GM12878 (cell line): Measurements from ENCODE around the gene MED13. TPM values are rescaled to one million over a fixed set of nuclear protein-coding genes. Genes with fewer than 3 reads are reported as not detected.

Experiments
- ATAC-seq: fragments of 200-7000 bp; cut with Tn5 transposase; 3 replicates; pipeline ENCODE4 v1.9.1; 2020; ENCODE audit warnings: mild to moderate bottlenecking, moderate library complexity
- BruUV-seq: library from RNA; stranded (reverse); fragments of 400-500 nt; replicated peaks from 2 replicates; lab custom pipeline; 2021; lab: Mats Ljungman, UMichigan
- CTCF ChIA-PET: fragments of 300-600 bp; sonication (Branson Sonifier 250); formaldehyde crosslinking; extraction: SDS; loops from one replicate; lab custom pipeline; 2021; ENCODE audit warnings: inconsistent platforms; lab: Yijun Ruan, JAX
- POLR2A ChIA-PET: fragments of 350-600 bp; formaldehyde crosslinking; extraction: SDS; loops from one replicate; lab custom pipeline; 2021; ENCODE audit warnings: inconsistent platforms; lab: Charles Lee
- RAD21 ChIA-PET: fragments of 300-600 bp; sonication (Branson Sonifier 250); formaldehyde crosslinking; loops from one replicate; lab custom pipeline; 2023; ENCODE audit warnings: antibody characterized with exemption; ENCODE audit not compliant: unreplicated experiment; lab: Charles Lee
- SMC1A ChIA-PET: fragments of 300-600 bp; sonication (Branson Sonifier 250); formaldehyde crosslinking; loops from one replicate; lab custom pipeline; 2023; ENCODE audit not compliant: unreplicated experiment, uncharacterized antibody; lab: Charles Lee
- DNase-seq: peaks from one replicate; pipeline ENCODE4 v3.0.0-alpha.2; 2011; ENCODE audit warnings: low read depth, low spot score
- FAIRE-seq: peaks from 3 replicates; lab custom pipeline; 2011; peaks lifted over from hg19 to GRCh38; lab: Jason Lieb, UNC
- H2AFZ ChIP-seq: 2 replicates; pipeline ENCODE4 v1.6.0; 2011; ENCODE audit warnings: low read depth, low read length, control low read depth; ENCODE audit not compliant: control insufficient read depth
- H3K27ac ChIP-seq: 2 replicates; pipeline ENCODE4 v1.5.1; 2011; ENCODE audit warnings: control low read depth; ENCODE audit not compliant: control insufficient read depth, insufficient read depth
- H3K27me3 ChIP-seq, 2 experiments: replicated peaks in 1 of 2; 2 replicates each; pipeline versions ENCODE4 v1.6.0 to v1.6.1; 2011; ENCODE audit warnings: low read length in 1 of 2; ENCODE audit not compliant: control insufficient read depth in 2 of 2, insufficient read depth in 2 of 2
- H3K36me3 ChIP-seq, 2 experiments: 2 replicates each; pipeline ENCODE4 v1.5.1; 2011; ENCODE audit warnings: low read length in 1 of 2; ENCODE audit not compliant: control insufficient read depth in 2 of 2, insufficient read depth in 2 of 2
- H3K4me1 ChIP-seq: 2 replicates; pipeline ENCODE4 v1.6.1; 2011; ENCODE audit warnings: mild to moderate bottlenecking, low read length, moderate library complexity, mixed read lengths; ENCODE audit not compliant: control insufficient read depth, insufficient read depth
- H3K4me2 ChIP-seq: 2 replicates; pipeline ENCODE4 v1.6.0; 2011; ENCODE audit warnings: control low read depth; ENCODE audit not compliant: control insufficient read depth, insufficient read depth
- H3K4me3 ChIP-seq: fragments of 200-600 bp; sonication (generic); 2 replicates; pipeline ENCODE4 v1.5.1; 2016
- H3K79me2 ChIP-seq: 2 replicates; pipeline ENCODE4 v1.6.0; 2011; ENCODE audit warnings: low read length; ENCODE audit not compliant: control insufficient read depth, insufficient read depth
- H3K9ac ChIP-seq: 2 replicates; pipeline ENCODE4 v1.8.0; 2011; ENCODE audit warnings: low read length, control low read depth, mixed read lengths; ENCODE audit not compliant: control insufficient read depth, insufficient read depth
- H3K9me3 ChIP-seq: replicated peaks from 3 replicates; pipeline ENCODE4 v1.5.1; 2011; ENCODE audit warnings: mild to moderate bottlenecking, low read length; ENCODE audit not compliant: control insufficient read depth, insufficient read depth
- H4K20me1 ChIP-seq: 2 replicates; pipeline ENCODE4 v1.6.0; 2011; ENCODE audit not compliant: control insufficient read depth, insufficient read depth
- EGR1 ChIP-seq, 2 experiments: IDR thresholded peaks; 1 replicate in 1 of 2; 2 replicates in 1 of 2; pipeline ENCODE4 v1.6.1; 2011 to 2012; ENCODE audit warnings: low read depth in 2 of 2, low read length in 2 of 2, borderline replicate concordance in 1 of 2, mild to moderate bottlenecking in 1 of 2, moderate library complexity in 1 of 2
- EZH2 ChIP-seq: IDR thresholded peaks from 2 replicates; pipeline ENCODE4 v1.6.1; 2012; ENCODE audit warnings: low read depth, mild to moderate bottlenecking, control low read depth, inconsistent platforms, low read length, borderline replicate concordance; ENCODE audit not compliant: control insufficient read depth
- MEF2B ChIP-seq: fragments of 450-650 bp; IDR thresholded peaks from 2 replicates; pipeline ENCODE4 v1.6.1; 2018; ENCODE audit warnings: mild to moderate bottlenecking, moderate library complexity; ENCODE audit not compliant: partially characterized antibody, poor library complexity, severe bottlenecking
- NFYB ChIP-seq: IDR thresholded peaks from 2 replicates; pipeline ENCODE4 v1.6.1; 2011; ENCODE audit warnings: low read depth, mild to moderate bottlenecking, low read length, improper control_type of control experiment, moderate library complexity; ENCODE audit not compliant: insufficient read depth
- PAX5 ChIP-seq: IDR thresholded peaks from 2 replicates; pipeline ENCODE4 v1.6.1; 2011; ENCODE audit warnings: low read depth, low read length, borderline replicate concordance
- TCF3 ChIP-seq: IDR thresholded peaks from 2 replicates; pipeline ENCODE4 v1.6.1; 2012; ENCODE audit warnings: low read depth, mild to moderate bottlenecking, low read length, borderline replicate concordance; ENCODE audit not compliant: insufficient read depth
- ZNF217 ChIP-seq: fragments of 450-650 bp; IDR thresholded peaks from 2 replicates; pipeline ENCODE4 v1.6.1; 2017; ENCODE audit warnings: antibody characterized with exemption, mild to moderate bottlenecking
- ZNF24 ChIP-seq: fragments of 450-650 bp; IDR thresholded peaks from 2 replicates; pipeline ENCODE4 v1.6.1; 2017; ENCODE audit warnings: antibody characterized with exemption, mild to moderate bottlenecking
- ZSCAN29 ChIP-seq: fragments of 450-650 bp; IDR thresholded peaks from 2 replicates; pipeline ENCODE4 v1.6.1; 2017; ENCODE audit warnings: mild to moderate bottlenecking, moderate library complexity
- WGBS: methylation state at CpG from one replicate; pipeline ENCODE4 v1.1.6; 2016; ENCODE audit warnings: low lambda C conversion rate; ENCODE audit not compliant: insufficient replicate concordance, insufficient coverage; ENCODE audit errors: missing lambda C conversion rate; 5-methylcytosine and 5-hydroxymethylcytosine counted together
- in situ Hi-C: fragments of 300-500 bp; cut with MboI; formaldehyde crosslinking; loops from 9 replicates; pipeline ENCODE4 v1.14.3; 2018; ENCODE audit warnings: mixed read lengths
- intact Hi-C: fragments of 100-400 bp; cut with micrococcal nuclease; formaldehyde crosslinking; loops from one replicate; pipeline ENCODE4 v1.14.2; 2022; ENCODE audit not compliant: unreplicated experiment
- polyA plus RNA-seq, 11 experiments: library from polyadenylated mRNA; depleted of rRNA in 4 of 11; unstranded in 6 of 11; stranded (reverse) in 5 of 11; fragments of >200 nt; fragmentation: Nextera tagmentation in 4 of 11; fragmentation: Illumina TruSeq in 1 of 11; extraction: Ambion mirVana in 4 of 11; extraction: Trizol in 1 of 11; gene quantifications; 1 replicate in 1 of 11; 2 replicates in 10 of 11; pipeline versions ENCODE4 v1.2.1 to v1.2.3, GENCODE V29; 2011 to 2016; ENCODE audit warnings: inconsistent platforms in 2 of 11, missing spikeins in 2 of 11, low read depth in 1 of 11
- total RNA-seq, 4 experiments: library from RNA; depleted of rRNA in 3 of 4; stranded (reverse); fragments of >200 nt in 3 of 4; fragmentation: Illumina TruSeq in 1 of 4; extraction: Trizol in 1 of 4; gene quantifications; 2 replicates each; pipeline versions ENCODE4 v1.2.1 to v1.2.3, GENCODE V29; 2013 to 2021
- TF ChIP-seq, protein P1 (sequence below): fragments of 450-650 bp; formaldehyde crosslinking; IDR thresholded peaks from 2 replicates; pipeline ENCODE4 v1.5.0; 2022; ENCODE audit warnings: mild to moderate bottlenecking, missing genetic modification characterization
- TF ChIP-seq, protein P2 (sequence below): fragments of 450-650 bp; IDR thresholded peaks from 2 replicates; pipeline ENCODE4 v1.6.1; 2017; ENCODE audit warnings: mild to moderate bottlenecking, low read depth, inconsistent platforms; ENCODE audit not compliant: poor library complexity, severe bottlenecking
- TF ChIP-seq, protein P3 (sequence below): fragments of 450-650 bp; IDR thresholded peaks from 2 replicates; pipeline ENCODE4 v1.6.1; 2017; ENCODE audit warnings: low read depth, mild to moderate bottlenecking, moderate library complexity

Gene MED13
- total and polyA plus RNA-seq, 10 of the 15 experiments (the other 5 are each of a cell fraction or from before 2014, with no cell fraction given) = 4.6 to 49.7 (median 21.3) TPM

DNA sequence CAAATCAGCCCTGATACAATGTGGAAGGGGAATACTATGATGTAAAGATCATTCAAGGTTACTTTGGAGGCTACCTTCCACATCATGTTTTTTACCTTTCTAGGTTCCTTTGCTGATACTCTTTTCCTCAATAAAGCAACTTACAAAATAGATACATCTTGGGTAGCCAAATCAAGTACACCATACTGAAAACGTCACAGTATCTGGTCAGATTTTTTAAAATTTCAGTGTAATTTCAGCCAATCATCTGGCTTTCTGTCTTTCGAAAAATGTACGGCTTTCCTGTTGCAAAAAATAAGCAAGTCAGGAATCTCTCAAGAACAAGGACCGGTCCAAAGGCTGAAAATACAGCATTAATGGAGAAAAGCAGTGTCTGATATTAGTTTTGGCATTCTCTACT is 15.6 kb upstream of the MED13 start (continued):
- TF ChIP-seq, protein P1, sequence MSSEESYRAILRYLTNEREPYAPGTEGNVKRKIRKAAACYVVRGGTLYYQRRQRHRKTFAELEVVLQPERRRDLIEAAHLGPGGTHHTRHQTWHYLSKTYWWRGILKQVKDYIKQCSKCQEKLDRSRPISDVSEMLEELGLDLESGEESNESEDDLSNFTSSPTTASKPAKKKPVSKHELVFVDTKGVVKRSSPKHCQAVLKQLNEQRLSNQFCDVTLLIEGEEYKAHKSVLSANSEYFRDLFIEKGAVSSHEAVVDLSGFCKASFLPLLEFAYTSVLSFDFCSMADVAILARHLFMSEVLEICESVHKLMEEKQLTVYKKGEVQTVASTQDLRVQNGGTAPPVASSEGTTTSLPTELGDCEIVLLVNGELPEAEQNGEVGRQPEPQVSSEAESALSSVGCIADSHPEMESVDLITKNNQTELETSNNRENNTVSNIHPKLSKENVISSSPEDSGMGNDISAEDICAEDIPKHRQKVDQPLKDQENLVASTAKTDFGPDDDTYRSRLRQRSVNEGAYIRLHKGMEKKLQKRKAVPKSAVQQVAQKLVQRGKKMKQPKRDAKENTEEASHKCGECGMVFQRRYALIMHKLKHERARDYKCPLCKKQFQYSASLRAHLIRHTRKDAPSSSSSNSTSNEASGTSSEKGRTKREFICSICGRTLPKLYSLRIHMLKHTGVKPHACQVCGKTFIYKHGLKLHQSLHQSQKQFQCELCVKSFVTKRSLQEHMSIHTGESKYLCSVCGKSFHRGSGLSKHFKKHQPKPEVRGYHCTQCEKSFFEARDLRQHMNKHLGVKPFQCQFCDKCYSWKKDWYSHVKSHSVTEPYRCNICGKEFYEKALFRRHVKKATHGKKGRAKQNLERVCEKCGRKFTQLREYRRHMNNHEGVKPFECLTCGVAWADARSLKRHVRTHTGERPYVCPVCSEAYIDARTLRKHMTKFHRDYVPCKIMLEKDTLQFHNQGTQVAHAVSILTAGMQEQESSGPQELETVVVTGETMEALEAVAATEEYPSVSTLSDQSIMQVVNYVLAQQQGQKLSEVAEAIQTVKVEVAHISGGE (CRISPR knock-in tag) = no peak
- TF ChIP-seq, all 136 proteins: peak for 0

- no peak overlapping the region for H3K27ac ChIP-seq
- CTCF ChIA-PET = interaction anchor here (0.6 to 7.3 kb wide), 4 partner anchors 12 to 35 kb away, joined by 3 to 45 read pairs (median 14); no protein-coding TSS in a partner anchor
- H3K27me3 ChIP-seq = no peaks in the 10 kb centered on the region; a peak in 1 of 4 replicates
- WGBS = 50% methylated on average over 2 of the region's 2 CpGs
- no peaks in the 10 kb centered on the region for H3K79me2 ChIP-seq
- in situ Hi-C loops (no loop called here), intact Hi-C loops (no loop called here)
- no peak overlapping the region for H3K9ac ChIP-seq
- no peaks in the 10 kb centered on the region for H3K9me3 ChIP-seq
- POLR2A ChIA-PET = no interaction called here
- no peak overlapping the region for H3K4me2 ChIP-seq
- H3K4me3 ChIP-seq = no peak overlapping the region
- no peak for ATAC-seq
- H3K4me1 ChIP-seq = 0 out of 2 replicates have a peak, but pooled peaks cover 2% of the 10 kb centered on the region
- BruUV-seq = no TSS peak
- FAIRE-seq = no peak
- no peaks in the 10 kb centered on the region for H4K20me1 ChIP-seq
- SMC1A ChIA-PET = interaction anchor here (1.3 to 4.5 kb wide), 3 partner anchors 24 to 34 kb away, joined by 3 to 22 read pairs (median 10); no protein-coding TSS in a partner anchor
- no peak for DNase-seq
- no peaks in the 10 kb centered on the region for H3K36me3 ChIP-seq
- no peak overlapping the region for H2AFZ ChIP-seq
- RAD21 ChIA-PET = interaction anchor here (1.8 to 3.6 kb wide), 3 partner anchors 12 to 31 kb away, joined by 7 to 25 read pairs (median 9); no protein-coding TSS in a partner anchor
- TF ChIP-seq MEF2B (no peak), ZNF217 (no peak), EZH2 (no peak), PAX5 (no peak), EGR1 (IDR thresholded peaks at IDR 0.05; ENCODE audit: borderline replicate concordance in 1 of 2, low read depth in 2 of 2, low read length in 2 of 2) (no peak), ZSCAN29 (no peak), NFYB (no peak), ZNF24 (no peak), TCF3 (no peak)
- TF ChIP-seq, protein P2, sequence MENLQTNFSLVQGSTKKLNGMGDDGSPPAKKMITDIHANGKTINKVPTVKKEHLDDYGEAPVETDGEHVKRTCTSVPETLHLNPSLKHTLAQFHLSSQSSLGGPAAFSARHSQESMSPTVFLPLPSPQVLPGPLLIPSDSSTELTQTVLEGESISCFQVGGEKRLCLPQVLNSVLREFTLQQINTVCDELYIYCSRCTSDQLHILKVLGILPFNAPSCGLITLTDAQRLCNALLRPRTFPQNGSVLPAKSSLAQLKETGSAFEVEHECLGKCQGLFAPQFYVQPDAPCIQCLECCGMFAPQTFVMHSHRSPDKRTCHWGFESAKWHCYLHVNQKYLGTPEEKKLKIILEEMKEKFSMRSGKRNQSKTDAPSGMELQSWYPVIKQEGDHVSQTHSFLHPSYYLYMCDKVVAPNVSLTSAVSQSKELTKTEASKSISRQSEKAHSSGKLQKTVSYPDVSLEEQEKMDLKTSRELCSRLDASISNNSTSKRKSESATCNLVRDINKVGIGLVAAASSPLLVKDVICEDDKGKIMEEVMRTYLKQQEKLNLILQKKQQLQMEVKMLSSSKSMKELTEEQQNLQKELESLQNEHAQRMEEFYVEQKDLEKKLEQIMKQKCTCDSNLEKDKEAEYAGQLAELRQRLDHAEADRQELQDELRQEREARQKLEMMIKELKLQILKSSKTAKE = no peak
- TF ChIP-seq, protein P3, sequence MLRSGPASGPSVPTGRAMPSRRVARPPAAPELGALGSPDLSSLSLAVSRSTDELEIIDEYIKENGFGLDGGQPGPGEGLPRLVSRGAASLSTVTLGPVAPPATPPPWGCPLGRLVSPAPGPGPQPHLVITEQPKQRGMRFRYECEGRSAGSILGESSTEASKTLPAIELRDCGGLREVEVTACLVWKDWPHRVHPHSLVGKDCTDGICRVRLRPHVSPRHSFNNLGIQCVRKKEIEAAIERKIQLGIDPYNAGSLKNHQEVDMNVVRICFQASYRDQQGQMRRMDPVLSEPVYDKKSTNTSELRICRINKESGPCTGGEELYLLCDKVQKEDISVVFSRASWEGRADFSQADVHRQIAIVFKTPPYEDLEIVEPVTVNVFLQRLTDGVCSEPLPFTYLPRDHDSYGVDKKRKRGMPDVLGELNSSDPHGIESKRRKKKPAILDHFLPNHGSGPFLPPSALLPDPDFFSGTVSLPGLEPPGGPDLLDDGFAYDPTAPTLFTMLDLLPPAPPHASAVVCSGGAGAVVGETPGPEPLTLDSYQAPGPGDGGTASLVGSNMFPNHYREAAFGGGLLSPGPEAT = no peak
Measured at GRCh38 chr17:62078009-62078408, 12.9 kb upstream of the MED13 start.
